H1 (cell line): ENCODE data around the gene OPN5. TPM values are rescaled to one million over a fixed set of nuclear protein-coding genes. Genes with fewer than 3 reads are reported as not detected.

Source experiments
- CTCF ChIA-PET: fragments of 300-600 bp; sonication (Branson Sonifier 250); formaldehyde crosslinking; loops from one replicate; lab custom pipeline; 2021; ENCODE audit not compliant: partially characterized antibody; lab: Charles Lee
- POLR2A ChIA-PET: fragments of 300-600 bp; sonication (Branson Sonifier 250); formaldehyde crosslinking; loops from one replicate; lab custom pipeline; 2021; ENCODE audit warnings: inconsistent platforms; ENCODE audit not compliant: partially characterized antibody; lab: Charles Lee
- DNase-seq, 2 experiments: peaks; one replicate each; pipeline versions ENCODE4 v3.0.0 to v3.0.0-alpha.2; 2010 to 2022; ENCODE audit warnings: low spot score in 2 of 2, low read depth in 1 of 2, mixed read lengths in 1 of 2
- FAIRE-seq: peaks from 2 replicates; lab custom pipeline; 2011; peaks lifted over from hg19 to GRCh38; lab: Jason Lieb, UNC
- H2AFZ ChIP-seq: 2 replicates; pipeline ENCODE4 v1.8.1; 2012; ENCODE audit warnings: low read length, inconsistent platforms
- H2AK5ac ChIP-seq: 2 replicates; pipeline ENCODE4 v1.6.1; 2013; ENCODE audit warnings: low read depth, low read length
- H2BK120ac ChIP-seq: replicated peaks from 2 replicates; pipeline ENCODE3; 2013; ENCODE audit warnings: low read depth, low read length, inconsistent platforms
- H2BK12ac ChIP-seq: 2 replicates; pipeline ENCODE4 v1.6.1; 2013; ENCODE audit warnings: low read depth, low read length
- H2BK15ac ChIP-seq: 2 replicates; pipeline ENCODE4 v1.6.1; 2013; ENCODE audit warnings: low read length
- H2BK20ac ChIP-seq: 2 replicates; pipeline ENCODE4 v1.6.1; 2013; ENCODE audit warnings: low read length
- H2BK5ac ChIP-seq: 2 replicates; pipeline ENCODE4 v1.6.1; 2013; ENCODE audit warnings: low read depth, low read length
- H3K14ac ChIP-seq: 2 replicates; pipeline ENCODE4 v1.6.1; 2013; ENCODE audit warnings: inconsistent platforms; ENCODE audit not compliant: insufficient read length
- H3K18ac ChIP-seq: 2 replicates; pipeline ENCODE4 v1.6.1; 2013; ENCODE audit warnings: low read length; ENCODE audit errors: extremely low read depth
- H3K23ac ChIP-seq: 2 replicates; pipeline ENCODE4 v1.6.1; 2013; ENCODE audit warnings: inconsistent platforms; ENCODE audit not compliant: insufficient read length
- H3K23me2 ChIP-seq: 2 replicates; pipeline ENCODE4 v1.6.1; 2013; ENCODE audit warnings: low read depth, low read length
- H3K27ac ChIP-seq: 2 replicates; pipeline ENCODE4 v1.6.1; 2011; ENCODE audit warnings: low read depth, low read length, inconsistent platforms
- H3K27me3 ChIP-seq, 4 experiments: replicated peaks in 1 of 4; 1 replicate in 1 of 4; 2 replicates in 3 of 4; pipeline versions ENCODE4 v1.6.1 to v1.8.1; 2011 to 2013; ENCODE audit warnings: low read length in 3 of 4, mild to moderate bottlenecking in 3 of 4, inconsistent platforms in 2 of 4, mixed read lengths in 2 of 4, moderate library complexity in 1 of 4; ENCODE audit not compliant: control insufficient read depth in 3 of 4, insufficient read depth in 3 of 4; ENCODE audit errors: extremely low read depth in 1 of 4
- H3K36me3 ChIP-seq, 4 experiments: 2 replicates each; pipeline versions ENCODE4 v1.6.1 to v1.8.1; 2011 to 2013; ENCODE audit warnings: mild to moderate bottlenecking in 4 of 4, low read length in 3 of 4, moderate library complexity in 2 of 4, control low read depth in 1 of 4, inconsistent platforms in 1 of 4; ENCODE audit not compliant: insufficient read depth in 4 of 4, control insufficient read depth in 2 of 4
- H3K4ac ChIP-seq: replicated peaks from 2 replicates; pipeline ENCODE3; 2013; ENCODE audit warnings: low read length, low read depth, mixed read lengths, inconsistent platforms; ENCODE audit not compliant: insufficient read length
- H3K4me1 ChIP-seq, 4 experiments: replicated peaks in 1 of 4; 1 replicate in 1 of 4; 2 replicates in 3 of 4; pipeline versions ENCODE4 v1.6.1 to v1.8.1; 2011 to 2013; ENCODE audit warnings: low read length in 3 of 4, inconsistent platforms in 2 of 4, mixed read lengths in 1 of 4; ENCODE audit not compliant: insufficient read depth in 4 of 4, control insufficient read depth in 3 of 4
- H3K4me2 ChIP-seq, 2 experiments: 2 replicates each; pipeline versions ENCODE4 v1.6.1 to v1.8.1; 2011 to 2013; ENCODE audit warnings: low read depth in 2 of 2, low read length in 2 of 2, control low read depth in 1 of 2, inconsistent platforms in 1 of 2, mild to moderate bottlenecking in 1 of 2; ENCODE audit not compliant: insufficient read depth in 1 of 2
- H3K4me3 ChIP-seq, 4 experiments: fragments of 200-600, 300-600 bp in 1 of 4; sonication (generic), shearing (Covaris generic), sonication (Bioruptor Twin) in 1 of 4; 2 replicates each; pipeline versions ENCODE4 v1.5.1 to v1.8.1; 2011 to 2016; ENCODE audit warnings: low read length in 4 of 4, low read depth in 3 of 4, control low read depth in 2 of 4, inconsistent platforms in 2 of 4, mild to moderate bottlenecking in 2 of 4, mixed read lengths in 1 of 4, moderate library complexity in 1 of 4; ENCODE audit not compliant: insufficient read depth in 2 of 4; ENCODE audit errors: extremely low read depth in 1 of 4
- H3K56ac ChIP-seq: replicated peaks from 2 replicates; pipeline ENCODE3; 2013; ENCODE audit warnings: low read depth, mild to moderate bottlenecking, mixed read lengths, low read length, inconsistent platforms; ENCODE audit not compliant: insufficient read length
- H3K79me1 ChIP-seq: 2 replicates; pipeline ENCODE4 v1.6.1; 2013; ENCODE audit warnings: low read depth, low read length, control low read depth
- H3K79me2 ChIP-seq, 2 experiments: 2 replicates each; pipeline versions ENCODE4 v1.6.1 to v1.8.1; 2012 to 2013; ENCODE audit warnings: low read length in 2 of 2, mild to moderate bottlenecking in 2 of 2, inconsistent platforms in 1 of 2; ENCODE audit not compliant: insufficient read depth in 2 of 2, control insufficient read depth in 1 of 2
- H3K9ac ChIP-seq, 4 experiments: replicated peaks in 1 of 4; 1 replicate in 1 of 4; 2 replicates in 3 of 4; pipeline versions ENCODE4 v1.6.1 to v1.8.1; 2011 to 2013; ENCODE audit warnings: low read depth in 3 of 4, low read length in 3 of 4, control low read depth in 2 of 4, mild to moderate bottlenecking in 2 of 4, moderate library complexity in 2 of 4, inconsistent platforms in 1 of 4; ENCODE audit errors: extremely low read depth in 1 of 4
- H3K9me3 ChIP-seq, 2 experiments: 2 replicates each; pipeline versions ENCODE4 v1.6.1 to v1.8.1; 2012 to 2013; ENCODE audit warnings: mild to moderate bottlenecking in 2 of 2, moderate library complexity in 2 of 2, control low read depth in 1 of 2, inconsistent platforms in 1 of 2, low read depth in 1 of 2, low read length in 1 of 2, mixed read lengths in 1 of 2; ENCODE audit not compliant: insufficient read depth in 2 of 2
- H4K20me1 ChIP-seq, 2 experiments: replicated peaks in 1 of 2; 2 replicates each; pipeline versions ENCODE3 to v1.8.1; 2011 to 2013; ENCODE audit warnings: inconsistent platforms in 2 of 2, low read length in 2 of 2, mild to moderate bottlenecking in 1 of 2; ENCODE audit not compliant: insufficient read depth in 2 of 2, control insufficient read depth in 1 of 2
- H4K5ac ChIP-seq: 2 replicates; pipeline ENCODE4 v1.6.1; 2013; ENCODE audit warnings: low read length, low read depth, mixed read lengths, inconsistent platforms; ENCODE audit not compliant: insufficient read length
- H4K8ac ChIP-seq: 2 replicates; pipeline ENCODE4 v1.8.0; 2013; ENCODE audit warnings: mild to moderate bottlenecking, moderate library complexity, low read length, inconsistent platforms; ENCODE audit not compliant: insufficient read depth; ENCODE audit errors: extremely low read depth
- H4K91ac ChIP-seq: replicated peaks from 2 replicates; pipeline ENCODE3; 2013; ENCODE audit warnings: low read length, mixed read lengths, inconsistent platforms; ENCODE audit not compliant: insufficient read length
- ASH2L ChIP-seq: fragments of 200-600, 300-600 bp; sonication (generic); IDR thresholded peaks from one replicate; pipeline ENCODE4 v1.7.1; 2017; ENCODE audit warnings: low read length
- ATF3 ChIP-seq: IDR thresholded peaks from 2 replicates; pipeline ENCODE4 v1.6.1; 2011; ENCODE audit warnings: low read depth, mild to moderate bottlenecking, low read length; ENCODE audit not compliant: insufficient read depth
- BACH1 ChIP-seq: IDR thresholded peaks from 2 replicates; pipeline ENCODE4 v1.6.1; 2012; ENCODE audit warnings: low read length, improper control_type of control experiment
- CHD2 ChIP-seq: IDR thresholded peaks from 2 replicates; pipeline ENCODE4 v1.6.1; 2012; ENCODE audit warnings: low read length, improper control_type of control experiment
- CREB1 ChIP-seq: IDR thresholded peaks from 2 replicates; pipeline ENCODE4 v1.6.1; 2012; ENCODE audit warnings: inconsistent platforms
- EP300 ChIP-seq, 2 experiments: IDR thresholded peaks; 1 replicate in 1 of 2; 2 replicates in 1 of 2; pipeline ENCODE4 v1.6.1; 2011 to 2012; ENCODE audit warnings: low read depth in 2 of 2, low read length in 2 of 2, mild to moderate bottlenecking in 2 of 2, borderline replicate concordance in 1 of 2, inconsistent platforms in 1 of 2, moderate library complexity in 1 of 2
- JUN ChIP-seq: IDR thresholded peaks from 2 replicates; pipeline ENCODE4 v1.6.1; 2011; ENCODE audit warnings: low read depth, mild to moderate bottlenecking, improper control_type of control experiment, low read length
- JUND ChIP-seq: IDR thresholded peaks from 2 replicates; pipeline ENCODE4 v1.6.1; 2011; ENCODE audit warnings: mild to moderate bottlenecking, improper control_type of control experiment, low read length
- KDM1A ChIP-seq: fragments of 200-600, 300-600 bp; sonication (generic); IDR thresholded peaks from 2 replicates; pipeline ENCODE4 v1.7.1; 2016; ENCODE audit warnings: mild to moderate bottlenecking, low read length, borderline replicate concordance
- KDM5A ChIP-seq: fragments of 200-600 bp; IDR thresholded peaks from 2 replicates; pipeline ENCODE4 v1.7.1; 2012; ENCODE audit warnings: mild to moderate bottlenecking, low read length, inconsistent platforms, mixed read lengths
- NRF1 ChIP-seq: IDR thresholded peaks from 2 replicates; pipeline ENCODE4 v1.6.1; 2011; ENCODE audit warnings: mild to moderate bottlenecking, low read depth, low read length, improper control_type of control experiment
- SIN3A ChIP-seq, 2 experiments: IDR thresholded peaks in 1 of 2; conservative IDR thresholded peaks in 1 of 2; 2 replicates each; pipeline ENCODE4 v1.6.1; 2011 to 2012; ENCODE audit warnings: low read length in 2 of 2, improper control_type of control experiment in 1 of 2, low read depth in 1 of 2, mild to moderate bottlenecking in 1 of 2
- SIX5 ChIP-seq: IDR thresholded peaks from 2 replicates; pipeline ENCODE4 v1.6.1; 2011; ENCODE audit warnings: mild to moderate bottlenecking, low read depth, low read length
- SP1 ChIP-seq: IDR thresholded peaks from 2 replicates; pipeline ENCODE4 v1.6.1; 2011; ENCODE audit warnings: low read depth, low read length
- TAF1 ChIP-seq: IDR thresholded peaks from 2 replicates; pipeline ENCODE4 v1.6.1; 2011; ENCODE audit warnings: mild to moderate bottlenecking, low read depth, low read length
- TBP ChIP-seq: IDR thresholded peaks from 2 replicates; pipeline ENCODE4 v1.6.1; 2011; ENCODE audit warnings: low read depth, low read length, improper control_type of control experiment
- WGBS, 2 experiments: shearing (Covaris generic) in 1 of 2; methylation state at CpG; one replicate each; pipeline versions ENCODE4 v1.1.6 to v1.1.7; 2013 to 2015; ENCODE audit warnings: low lambda C conversion rate in 2 of 2, mixed read lengths in 2 of 2, inconsistent platforms in 1 of 2, low coverage in 1 of 2, missing lambda C conversion rate in 1 of 2; ENCODE audit not compliant: insufficient replicate concordance in 2 of 2, insufficient coverage in 1 of 2, insufficient read length in 1 of 2; ENCODE audit errors: extremely low coverage in 1 of 2, missing lambda C conversion rate in 1 of 2; 5-methylcytosine and 5-hydroxymethylcytosine counted together
- polyA plus RNA-seq, 7 experiments: library from polyadenylated mRNA; depleted of rRNA in 3 of 7; stranded (reverse) in 5 of 7; unstranded in 2 of 7; fragments of >200 nt in 5 of 7; fragments of 200-250 nt in 2 of 7; gene quantifications; 1 replicate in 5 of 7; 2 replicates in 1 of 7; 4 replicates in 1 of 7; pipeline versions ENCODE4 v1.2.1 to v1.2.3, GENCODE V29; 2011 to 2013; ENCODE audit warnings: missing spikeins in 2 of 7, mixed read lengths in 2 of 7
- total RNA-seq: library from RNA; stranded (reverse); fragmentation: NEBNext Ultra II Directional; extraction: Animal tissue kit (Norgen Biotek cat#: 25700); gene quantifications from 2 replicates; pipeline ENCODE4 v1.2.1, GENCODE V29; 2021

OPN5 gene
- total and polyA plus RNA-seq, 2 of the 8 experiments (the other 6 are each of a cell fraction or from before 2014, with no cell fraction given): not detected

DNA sequence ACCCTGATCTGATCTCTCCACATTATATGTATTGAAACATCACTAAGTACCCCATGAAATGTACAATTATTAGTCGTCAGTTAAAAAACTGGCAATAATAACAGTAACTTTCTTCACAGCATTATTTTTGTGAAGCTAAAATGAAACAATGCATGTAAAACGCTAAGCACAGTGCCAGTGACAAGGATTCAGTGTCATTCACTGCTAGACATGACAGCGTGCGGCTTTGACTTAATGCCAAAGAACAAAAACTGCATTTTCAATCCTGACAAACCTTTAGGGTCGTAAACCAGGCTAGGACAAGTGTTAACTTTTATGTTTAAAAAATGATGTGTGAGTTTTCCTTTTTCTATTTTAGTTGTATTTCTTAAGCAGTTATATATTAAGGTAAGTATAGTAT lies 8.8 kb upstream of the OPN5 start:
- H3K56ac ChIP-seq: no peak overlapping the region
- no peaks in the 10 kb centered on the region for H3K79me1 ChIP-seq
- H2BK12ac ChIP-seq: no peak overlapping the region
- H4K8ac ChIP-seq: no peak overlapping the region
- H2BK5ac ChIP-seq: no peak overlapping the region
- no peaks in the 10 kb centered on the region for H3K79me2 ChIP-seq
- H3K14ac ChIP-seq: no peak overlapping the region
- H3K9ac ChIP-seq: no peak overlapping the region
- no peaks in the 10 kb centered on the region for H3K36me3 ChIP-seq
- H2BK20ac ChIP-seq: no peak overlapping the region
- H2BK15ac ChIP-seq: no peak overlapping the region
- H3K4me1 ChIP-seq: no peaks in the 10 kb centered on the region
- no peak overlapping the region for H4K5ac ChIP-seq
- H4K91ac ChIP-seq: no peak overlapping the region
- CTCF ChIA-PET: interaction anchor here (1.8 kb wide), 1 partner anchor 7 kb away, joined by 10 read pairs; no protein-coding TSS in a partner anchor
- no peaks in the 10 kb centered on the region; a peak in 1 of 7 replicates for H3K27me3 ChIP-seq
- WGBS, 2 experiments: 89% methylated on average over 5 of the region's 5 CpGs; no CpG with 5 or more reads in 1 of the 2 experiments
- H3K4ac ChIP-seq: no peak overlapping the region
- FAIRE-seq (no peak), DNase-seq (no peak)
- no peak overlapping the region for H2BK120ac ChIP-seq
- no peak overlapping the region for H3K18ac ChIP-seq
- H3K23me2 ChIP-seq: no peaks in the 10 kb centered on the region
- H3K23ac ChIP-seq: no peak overlapping the region
- no peak overlapping the region for H3K27ac ChIP-seq
- H2AFZ ChIP-seq: no peak overlapping the region
- H3K9me3 ChIP-seq: no peaks in the 10 kb centered on the region
- no peaks in the 10 kb centered on the region for H4K20me1 ChIP-seq
- no peak overlapping the region for H3K4me2 ChIP-seq
- POLR2A ChIA-PET: no interaction called here
- H3K4me3 ChIP-seq: no peak overlapping the region
- no peak overlapping the region for H2AK5ac ChIP-seq
- TF ChIP-seq SIX5 (no peak), CHD2 (no peak), ASH2L (no peak), SIN3A (conservative IDR thresholded peaks at IDR 0.05 in 1 of 2, IDR thresholded peaks at IDR 0.05 in 1 of 2; ENCODE audit: low read depth in 1 of 2, low read length in 2 of 2) (no peak), CREB1 (no peak), TBP (no peak), ATF3 (no peak), SP1 (no peak), JUND (no peak), KDM1A (no peak), JUN (no peak), KDM5A (no peak), TAF1 (no peak), NRF1 (no peak), EP300 (IDR thresholded peaks at IDR 0.05; ENCODE audit: borderline replicate concordance in 1 of 2, low read depth in 2 of 2, low read length in 2 of 2) (no peak), BACH1 (no peak)
